IMR-90 (cell line): ENCODE data around the gene CNGA1. TPM values are rescaled to one million over a fixed set of nuclear protein-coding genes. Genes with fewer than 3 reads are reported as not detected.

Experiments
- ATAC-seq: fragments of 200-7000 bp; cut with Tn5 transposase; 2 replicates; pipeline ENCODE4 v1.9.1; 2020; ENCODE audit warnings: low read depth, mild to moderate bottlenecking, moderate library complexity
- BruUV-seq: library from RNA; stranded (reverse); fragments of 400-500 nt; replicated peaks from 2 replicates; lab custom pipeline; 2021; lab: Mats Ljungman, UMichigan
- CTCF ChIA-PET: fragments of 300-600 bp; formaldehyde crosslinking; extraction: SDS; loops from one replicate; lab custom pipeline; 2021; ENCODE audit warnings: antibody characterized with exemption; lab: Yijun Ruan, JAX
- POLR2A ChIA-PET: fragments of 300-600 bp; sonication (Branson Sonifier 250); formaldehyde crosslinking; loops from one replicate; lab custom pipeline; 2022; ENCODE audit warnings: antibody characterized with exemption; ENCODE audit not compliant: unreplicated experiment; lab: Charles Lee
- DNase-seq: peaks from one replicate; pipeline ENCODE4 v3.0.0; 2013
- H2AFZ ChIP-seq: replicated peaks from 2 replicates; pipeline ENCODE3; 2013; ENCODE audit warnings: low read length, mild to moderate bottlenecking; ENCODE audit not compliant: poor library complexity
- H2AK5ac ChIP-seq: 2 replicates; pipeline ENCODE4 v1.6.1; 2013; ENCODE audit warnings: low read depth, low read length, inconsistent platforms
- H2AK9ac ChIP-seq: replicated peaks from 2 replicates; pipeline ENCODE3; 2013; ENCODE audit warnings: mild to moderate bottlenecking, low read depth, low read length, moderate library complexity; ENCODE audit not compliant: poor library complexity
- H2BK120ac ChIP-seq: 2 replicates; pipeline ENCODE4 v1.6.1; 2013; ENCODE audit warnings: low read depth, low read length, inconsistent platforms
- H2BK15ac ChIP-seq: 3 replicates; pipeline ENCODE4 v1.6.1; 2013; ENCODE audit warnings: low read depth, low read length, inconsistent platforms
- H2BK20ac ChIP-seq: 2 replicates; pipeline ENCODE4 v1.6.1; 2013; ENCODE audit warnings: low read depth, mild to moderate bottlenecking, inconsistent platforms, low read length, moderate library complexity
- H2BK5ac ChIP-seq: 2 replicates; pipeline ENCODE4 v1.6.1; 2013; ENCODE audit warnings: mild to moderate bottlenecking, low read depth, low read length, inconsistent platforms; ENCODE audit not compliant: poor library complexity, severe bottlenecking
- H3K14ac ChIP-seq: replicated peaks from 2 replicates; pipeline ENCODE4 v1.6.1; 2013; ENCODE audit warnings: low read depth, low read length, inconsistent platforms
- H3K18ac ChIP-seq: 2 replicates; pipeline ENCODE4 v1.6.1; 2013; ENCODE audit warnings: low read depth, low read length, control low read depth
- H3K23ac ChIP-seq: 2 replicates; pipeline ENCODE4 v1.6.1; 2013; ENCODE audit warnings: low read depth, low read length, inconsistent platforms
- H3K27ac ChIP-seq: 2 replicates; pipeline ENCODE4 v1.5.1; 2013; ENCODE audit warnings: mild to moderate bottlenecking, control low read depth, low read length; ENCODE audit not compliant: insufficient read depth
- H3K27me3 ChIP-seq: 2 replicates; pipeline ENCODE4 v1.6.1; 2013; ENCODE audit warnings: low read length; ENCODE audit not compliant: control insufficient read depth, insufficient read depth
- H3K36me3 ChIP-seq: 2 replicates; pipeline ENCODE4 v1.6.1; 2013; ENCODE audit warnings: low read length, mixed read lengths; ENCODE audit not compliant: control insufficient read depth, insufficient read depth
- H3K4ac ChIP-seq: 2 replicates; pipeline ENCODE4 v1.6.1; 2013; ENCODE audit warnings: low read depth, low read length, inconsistent platforms
- H3K4me1 ChIP-seq: 2 replicates; pipeline ENCODE4 v1.6.1; 2013; ENCODE audit warnings: low read length, mixed read lengths; ENCODE audit not compliant: control insufficient read depth, insufficient read depth
- H3K4me2 ChIP-seq: 2 replicates; pipeline ENCODE4 v1.6.1; 2013; ENCODE audit warnings: low read depth, mild to moderate bottlenecking, control low read depth, low read length, moderate library complexity
- H3K4me3 ChIP-seq: 2 replicates; pipeline ENCODE4 v1.5.1; 2013; ENCODE audit warnings: low read depth, mild to moderate bottlenecking, control low read depth, low read length, moderate library complexity; ENCODE audit not compliant: insufficient read depth
- H3K56ac ChIP-seq: 2 replicates; pipeline ENCODE4 v1.6.1; 2013; ENCODE audit warnings: low read length, inconsistent platforms; ENCODE audit not compliant: insufficient read depth; ENCODE audit errors: extremely low read depth
- H3K79me1 ChIP-seq, 2 experiments: 2 replicates each; pipeline ENCODE4 v1.6.1; 2013; ENCODE audit warnings: low read length in 2 of 2, inconsistent platforms in 1 of 2, low read depth in 1 of 2
- H3K9ac ChIP-seq: 2 replicates; pipeline ENCODE4 v1.6.1; 2013; ENCODE audit warnings: low read depth, low read length, control low read depth
- H3K9me1 ChIP-seq: 2 replicates; pipeline ENCODE4 v1.6.1; 2013; ENCODE audit warnings: low read length, inconsistent platforms; ENCODE audit not compliant: insufficient read depth
- H3K9me3 ChIP-seq: 2 replicates; pipeline ENCODE4 v1.6.1; 2013; ENCODE audit warnings: low read length; ENCODE audit not compliant: control insufficient read depth, insufficient read depth
- H4K20me1 ChIP-seq: 2 replicates; pipeline ENCODE4 v1.6.1; 2013; ENCODE audit warnings: low read length, inconsistent platforms; ENCODE audit not compliant: insufficient read depth
- H4K5ac ChIP-seq: 2 replicates; pipeline ENCODE4 v1.6.1; 2013; ENCODE audit warnings: mild to moderate bottlenecking, low read depth, low read length, control low read depth
- H4K8ac ChIP-seq, 2 experiments: 2 replicates each; pipeline ENCODE4 v1.6.1; 2013; ENCODE audit warnings: low read depth in 2 of 2, low read length in 2 of 2, control low read depth in 1 of 2, inconsistent platforms in 1 of 2
- H4K91ac ChIP-seq: 2 replicates; pipeline ENCODE4 v1.6.1; 2013; ENCODE audit warnings: low read depth, low read length, inconsistent platforms; ENCODE audit not compliant: insufficient read depth
- BHLHE40 ChIP-seq: fragments of 150-350 bp; IDR thresholded peaks from 2 replicates; pipeline ENCODE4 v1.6.1; 2016; ENCODE audit warnings: mild to moderate bottlenecking, low read depth, low read length
- CEBPB ChIP-seq: IDR thresholded peaks from 2 replicates; pipeline ENCODE4 v1.6.1; 2012; ENCODE audit warnings: low read depth, low read length, improper control_type of control experiment
- CHD1 ChIP-seq: IDR thresholded peaks from 2 replicates; pipeline ENCODE4 v1.6.1; 2012; ENCODE audit warnings: low read depth, low read length, improper control_type of control experiment
- FOS ChIP-seq: fragments of 150-350 bp; IDR thresholded peaks from 2 replicates; pipeline ENCODE4 v1.6.1; 2016; ENCODE audit warnings: low read depth, low read length
- MAFK ChIP-seq: IDR thresholded peaks from 2 replicates; pipeline ENCODE4 v1.6.1; 2012; ENCODE audit warnings: low read depth, low read length, improper control_type of control experiment
- MAZ ChIP-seq: IDR thresholded peaks from 2 replicates; pipeline ENCODE4 v1.6.1; 2012; ENCODE audit warnings: low read depth, mild to moderate bottlenecking, low read length, improper control_type of control experiment, moderate library complexity, borderline replicate concordance
- MXI1 ChIP-seq: IDR thresholded peaks from 2 replicates; pipeline ENCODE4 v1.6.1; 2012; ENCODE audit warnings: low read depth, mild to moderate bottlenecking, low read length, moderate library complexity, borderline replicate concordance
- NFE2L2 ChIP-seq: fragments of 150-350 bp; IDR thresholded peaks from 2 replicates; pipeline ENCODE4 v1.6.1; 2016; ENCODE audit warnings: low read depth, mild to moderate bottlenecking, low read length
- POLR2A ChIP-seq: IDR thresholded peaks from 2 replicates; pipeline ENCODE4 v1.6.1; 2012; ENCODE audit warnings: mild to moderate bottlenecking, low read depth, low read length
- RAD21 ChIP-seq: IDR thresholded peaks from 2 replicates; pipeline ENCODE4 v1.6.1; 2012; ENCODE audit warnings: low read length, improper control_type of control experiment
- RCOR1 ChIP-seq: IDR thresholded peaks from 2 replicates; pipeline ENCODE4 v1.6.1; 2012; ENCODE audit warnings: mild to moderate bottlenecking, low read length, improper control_type of control experiment; ENCODE audit not compliant: insufficient replicate concordance
- RFX5 ChIP-seq: IDR thresholded peaks from 2 replicates; pipeline ENCODE4 v1.8.0; 2012; ENCODE audit warnings: low read depth, mild to moderate bottlenecking, low read length, moderate library complexity
- SMC3 ChIP-seq: fragments of 150-350 bp; IDR thresholded peaks from 2 replicates; pipeline ENCODE4 v1.6.1; 2016; ENCODE audit warnings: low read depth, mild to moderate bottlenecking, antibody characterized with exemption, low read length, moderate library complexity
- WGBS, 2 experiments: methylation state at CpG; one replicate each; pipeline versions ENCODE4 v1.1.5 to v1.1.7; 2013; ENCODE audit warnings: missing lambda C conversion rate in 2 of 2; ENCODE audit not compliant: insufficient read length in 1 of 2; ENCODE audit errors: extremely low coverage in 2 of 2; 5-methylcytosine and 5-hydroxymethylcytosine counted together
- dilution Hi-C: fragments of 300-500 bp; cut with HindIII; formaldehyde crosslinking; loops from one replicate; pipeline ENCODE4 v1.14.3; 2018; ENCODE audit warnings: low sequenced_read_pairs; ENCODE audit not compliant: unreplicated experiment
- in situ Hi-C: fragments of 300-500 bp; cut with MboI; formaldehyde crosslinking; loops from 3 replicates; pipeline ENCODE4 v1.14.3; 2019; ENCODE audit warnings: low sequenced_read_pairs, inconsistent platforms, mixed read lengths
- intact Hi-C: fragments of 100-400 bp; cut with micrococcal nuclease; formaldehyde crosslinking; loops from 2 replicates; pipeline ENCODE4 v1.10.0; 2022
- polyA plus RNA-seq, 3 experiments: library from polyadenylated mRNA; depleted of rRNA; stranded (reverse); fragments of >200 nt; gene quantifications; 2 replicates each; pipeline ENCODE4 v1.2.3, GENCODE V29; 2012; ENCODE audit warnings: low replicate concordance in 1 of 3
- total RNA-seq: library from RNA; depleted of rRNA; stranded (reverse); fragments of >200 nt; gene quantifications from 2 replicates; pipeline ENCODE4 v1.2.3, GENCODE V29; 2012
- TF ChIP-seq, protein P1 (sequence below): fragments of 150-350 bp; IDR thresholded peaks from 2 replicates; pipeline ENCODE4 v1.6.1; 2017; ENCODE audit warnings: mild to moderate bottlenecking, antibody characterized with exemption, low read length, low read depth
- TF ChIP-seq, protein P2 (sequence below): conservative IDR thresholded peaks from 2 replicates; pipeline ENCODE4 v1.5.1; 2012; ENCODE audit warnings: mild to moderate bottlenecking, low read depth, low read length, improper control_type of control experiment
- TF ChIP-seq, protein P3 (sequence below): fragments of 150-350 bp; IDR thresholded peaks from 2 replicates; pipeline ENCODE4 v1.6.1; 2016; ENCODE audit warnings: low read depth, mild to moderate bottlenecking, low read length, moderate library complexity, borderline replicate concordance

CNGA1 gene
- total and polyA plus RNA-seq, 2 of the 4 experiments (the other 2 are of a cell fraction) = not detected

DNA sequence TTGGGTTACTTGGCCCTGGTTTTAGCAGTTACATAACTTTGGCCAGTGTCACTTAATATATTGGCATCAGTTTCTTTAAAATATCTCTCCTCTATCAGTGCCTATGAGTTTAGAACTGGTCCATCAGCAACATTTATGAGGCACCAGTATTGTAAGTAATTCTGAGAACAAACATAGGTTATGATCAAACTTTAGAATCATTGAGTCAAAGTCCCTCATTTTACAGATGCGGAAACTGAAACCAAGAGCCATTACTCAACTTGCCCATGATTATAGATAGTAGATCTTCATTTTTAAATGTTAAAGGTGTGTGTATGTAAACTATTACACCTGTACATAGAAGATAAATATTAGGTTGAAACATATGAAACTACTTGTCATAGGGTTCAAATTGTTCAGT, 4.6 kb upstream of the CNGA1 start:
- Histone ChIP-seq H4K91ac (no peak overlapping the region), H3K9me1 (no peaks in the 10 kb centered on the region; the same call in 1 of the 2 replicates), H3K9me3 (no peaks in the 10 kb centered on the region), H2BK20ac (no peak overlapping the region), H2AK5ac (no peak overlapping the region), H3K27me3 (peaks cover 12% of the 10 kb centered on the region; the same call in 1 of the 2 replicates), H2AK9ac (no peak overlapping the region), H3K4me3 (no peak overlapping the region), H3K9ac (no peak overlapping the region), H4K20me1 (no peaks in the 10 kb centered on the region), H3K4me1 (no peaks in the 10 kb centered on the region), H2AFZ (no peak overlapping the region), H3K4ac (no peak overlapping the region), H3K36me3 (no peaks in the 10 kb centered on the region), H2BK120ac (no peak overlapping the region), H3K18ac (no peak overlapping the region), H3K56ac (no peak overlapping the region), H3K79me1 (no peaks in the 10 kb centered on the region), H4K5ac (no peak overlapping the region), H3K27ac (no peak overlapping the region), H3K14ac (no peak overlapping the region), H2BK5ac (no peak overlapping the region), H3K4me2 (no peak overlapping the region), H4K8ac (no peak overlapping the region), H3K23ac (no peak overlapping the region), H2BK15ac (no peak overlapping the region)
- no TSS peak for BruUV-seq
- intact Hi-C loops (no loop called here), in situ Hi-C loops (no loop called here), dilution Hi-C loops (no loop called here)
- WGBS, 2 experiments = no CpG with 5 or more reads among the region's 1 CpG
- ATAC-seq (no peak), DNase-seq (no peak)
- ChIA-PET CTCF (no interaction called here), POLR2A (no interaction called here)
- TF ChIP-seq RFX5 (no peak), NFE2L2 (no peak), FOS (no peak), MXI1 (no peak), MAFK (no peak), SMC3 (no peak), RCOR1 (no peak), CHD1 (no peak), CEBPB (no peak), MAZ (no peak), RAD21 (no peak), BHLHE40 (no peak), POLR2A (no peak)
- TF ChIP-seq, protein P1, sequence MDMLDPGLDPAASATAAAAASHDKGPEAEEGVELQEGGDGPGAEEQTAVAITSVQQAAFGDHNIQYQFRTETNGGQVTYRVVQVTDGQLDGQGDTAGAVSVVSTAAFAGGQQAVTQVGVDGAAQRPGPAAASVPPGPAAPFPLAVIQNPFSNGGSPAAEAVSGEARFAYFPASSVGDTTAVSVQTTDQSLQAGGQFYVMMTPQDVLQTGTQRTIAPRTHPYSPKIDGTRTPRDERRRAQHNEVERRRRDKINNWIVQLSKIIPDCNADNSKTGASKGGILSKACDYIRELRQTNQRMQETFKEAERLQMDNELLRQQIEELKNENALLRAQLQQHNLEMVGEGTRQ = no peak
- TF ChIP-seq, protein P2, sequence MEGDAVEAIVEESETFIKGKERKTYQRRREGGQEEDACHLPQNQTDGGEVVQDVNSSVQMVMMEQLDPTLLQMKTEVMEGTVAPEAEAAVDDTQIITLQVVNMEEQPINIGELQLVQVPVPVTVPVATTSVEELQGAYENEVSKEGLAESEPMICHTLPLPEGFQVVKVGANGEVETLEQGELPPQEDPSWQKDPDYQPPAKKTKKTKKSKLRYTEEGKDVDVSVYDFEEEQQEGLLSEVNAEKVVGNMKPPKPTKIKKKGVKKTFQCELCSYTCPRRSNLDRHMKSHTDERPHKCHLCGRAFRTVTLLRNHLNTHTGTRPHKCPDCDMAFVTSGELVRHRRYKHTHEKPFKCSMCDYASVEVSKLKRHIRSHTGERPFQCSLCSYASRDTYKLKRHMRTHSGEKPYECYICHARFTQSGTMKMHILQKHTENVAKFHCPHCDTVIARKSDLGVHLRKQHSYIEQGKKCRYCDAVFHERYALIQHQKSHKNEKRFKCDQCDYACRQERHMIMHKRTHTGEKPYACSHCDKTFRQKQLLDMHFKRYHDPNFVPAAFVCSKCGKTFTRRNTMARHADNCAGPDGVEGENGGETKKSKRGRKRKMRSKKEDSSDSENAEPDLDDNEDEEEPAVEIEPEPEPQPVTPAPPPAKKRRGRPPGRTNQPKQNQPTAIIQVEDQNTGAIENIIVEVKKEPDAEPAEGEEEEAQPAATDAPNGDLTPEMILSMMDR = no peak
- TF ChIP-seq, protein P3, sequence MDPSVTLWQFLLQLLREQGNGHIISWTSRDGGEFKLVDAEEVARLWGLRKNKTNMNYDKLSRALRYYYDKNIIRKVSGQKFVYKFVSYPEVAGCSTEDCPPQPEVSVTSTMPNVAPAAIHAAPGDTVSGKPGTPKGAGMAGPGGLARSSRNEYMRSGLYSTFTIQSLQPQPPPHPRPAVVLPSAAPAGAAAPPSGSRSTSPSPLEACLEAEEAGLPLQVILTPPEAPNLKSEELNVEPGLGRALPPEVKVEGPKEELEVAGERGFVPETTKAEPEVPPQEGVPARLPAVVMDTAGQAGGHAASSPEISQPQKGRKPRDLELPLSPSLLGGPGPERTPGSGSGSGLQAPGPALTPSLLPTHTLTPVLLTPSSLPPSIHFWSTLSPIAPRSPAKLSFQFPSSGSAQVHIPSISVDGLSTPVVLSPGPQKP = no peak
